MM.1S (cell line): Measurements from ENCODE around the gene TRABD2B.

Experiments
- EZH2 ChIP-seq: fragments of 300-600 bp; sonication (generic); optimal IDR thresholded peaks from 2 replicates; pipeline ENCODE3; 2017; ENCODE audit warnings: low read depth, mild to moderate bottlenecking, antibody characterized with exemption, low read length, mixed read lengths
- TF ChIP-seq, protein P1 (sequence below): fragments of 300-600 bp; sonication (generic); IDR thresholded peaks from 2 replicates; pipeline ENCODE4 v1.5.1; 2016; ENCODE audit warnings: antibody characterized with exemption, low read length, mixed read lengths

DNA sequence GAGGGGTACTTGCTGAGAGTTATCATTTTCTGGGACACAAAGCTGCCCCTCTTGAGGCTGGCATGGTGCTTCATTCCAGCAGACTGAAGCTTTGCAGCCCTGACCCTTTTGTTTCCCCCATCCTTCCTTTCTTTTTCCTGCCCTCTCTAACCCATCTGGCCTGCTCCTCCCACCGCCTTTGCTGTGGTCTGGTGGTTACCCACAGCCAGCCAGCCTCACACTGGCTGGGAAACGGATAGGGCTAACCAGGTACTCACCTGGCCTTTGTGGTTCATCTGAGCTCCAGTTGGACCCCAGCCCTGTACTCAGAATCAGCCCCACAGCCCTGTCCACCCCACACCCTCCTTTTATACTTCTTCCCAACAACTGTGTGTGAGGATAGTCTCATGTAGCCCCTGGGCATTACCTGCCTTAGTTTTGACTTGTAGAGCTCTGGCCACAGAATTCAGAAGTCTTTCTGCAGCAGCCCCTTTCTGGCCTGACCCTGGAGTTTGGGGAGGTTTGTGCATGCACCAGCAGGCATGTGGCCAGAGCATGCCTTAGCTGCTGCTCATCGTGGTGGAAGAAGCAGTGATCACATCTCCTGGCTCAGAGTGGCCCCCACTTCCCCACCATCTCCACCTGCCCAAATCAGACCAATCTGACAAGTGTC, 138.0 kb downstream of the TRABD2B start:
- TF ChIP-seq, protein P1, sequence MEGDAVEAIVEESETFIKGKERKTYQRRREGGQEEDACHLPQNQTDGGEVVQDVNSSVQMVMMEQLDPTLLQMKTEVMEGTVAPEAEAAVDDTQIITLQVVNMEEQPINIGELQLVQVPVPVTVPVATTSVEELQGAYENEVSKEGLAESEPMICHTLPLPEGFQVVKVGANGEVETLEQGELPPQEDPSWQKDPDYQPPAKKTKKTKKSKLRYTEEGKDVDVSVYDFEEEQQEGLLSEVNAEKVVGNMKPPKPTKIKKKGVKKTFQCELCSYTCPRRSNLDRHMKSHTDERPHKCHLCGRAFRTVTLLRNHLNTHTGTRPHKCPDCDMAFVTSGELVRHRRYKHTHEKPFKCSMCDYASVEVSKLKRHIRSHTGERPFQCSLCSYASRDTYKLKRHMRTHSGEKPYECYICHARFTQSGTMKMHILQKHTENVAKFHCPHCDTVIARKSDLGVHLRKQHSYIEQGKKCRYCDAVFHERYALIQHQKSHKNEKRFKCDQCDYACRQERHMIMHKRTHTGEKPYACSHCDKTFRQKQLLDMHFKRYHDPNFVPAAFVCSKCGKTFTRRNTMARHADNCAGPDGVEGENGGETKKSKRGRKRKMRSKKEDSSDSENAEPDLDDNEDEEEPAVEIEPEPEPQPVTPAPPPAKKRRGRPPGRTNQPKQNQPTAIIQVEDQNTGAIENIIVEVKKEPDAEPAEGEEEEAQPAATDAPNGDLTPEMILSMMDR = no peak
- TF ChIP-seq EZH2 = no peak
